Renal cortical epithelial cell (primary cell): ENCODE measurements around the gene ALDH1A1. TPM values are rescaled to one million over a fixed set of nuclear protein-coding genes. Genes with fewer than 3 reads are reported as not detected.

Source experiments
- DNase-seq: peaks from one replicate; pipeline ENCODE4 v3.0.0-alpha.2; 2011; ENCODE audit warnings: low read depth
- total RNA-seq: library from RNA; depleted of rRNA; stranded (reverse); fragments of >200 nt; gene quantifications from 2 replicates; pipeline ENCODE4 v1.2.3, GENCODE V29; 2014

Gene ALDH1A1
- total RNA-seq, 1 donor from 2014 or later = 164 TPM

- peak; percentile 38 for DNase-seq
Observed at GRCh38 chr9:72979405-72980100, 26.7 kb upstream of the ALDH1A1 start.

GRCh38 chr9:72978744-72979143 is 25.9 kb upstream of the ALDH1A1 start:
- peak; percentile 77 for DNase-seq

- peak; percentile 59 for DNase-seq
Observed at GRCh38 chr9:72977670-72978069, 24.8 kb upstream of the ALDH1A1 start.

GRCh38 chr9:72974501-72974900 is 21.6 kb upstream of the ALDH1A1 start:
- DNase-seq = no peak

- DNase-seq = no peak
Observed at GRCh38 chr9:72972636-72973035, 19.8 kb upstream of the ALDH1A1 start.

- DNase-seq = no peak
Observed at GRCh38 chr9:72971411-72971810, 18.6 kb upstream of the ALDH1A1 start.

GRCh38 chr9:72960446-72960845 is 7.6 kb upstream of the ALDH1A1 start:
- peak; percentile 91 for DNase-seq

- DNase-seq = no peak
Observed at GRCh38 chr9:72958485-72959281, 5.8 kb upstream of the ALDH1A1 start.

GRCh38 chr9:72955571-72955970 is 2.7 kb upstream of the ALDH1A1 start:
- no peak for DNase-seq

- no peak for DNase-seq
Observed at GRCh38 chr9:72955126-72955455, 2.2 kb upstream of the ALDH1A1 start.

GRCh38 chr9:72954431-72955125 is 1.7 kb upstream of the ALDH1A1 start:
- DNase-seq = no peak

- DNase-seq = no peak
Observed at GRCh38 chr9:72952381-72952690, 517 bp downstream of the ALDH1A1 start.

- DNase-seq = no peak
Observed at GRCh38 chr9:72951520-72952380, 1.1 kb downstream of the ALDH1A1 start.

- no peak for DNase-seq
Observed at GRCh38 chr9:72950875-72951442, 1.9 kb downstream of the ALDH1A1 start.

- DNase-seq = no peak
Observed at GRCh38 chr9:72949918-72950325, 2.9 kb downstream of the ALDH1A1 start.

GRCh38 chr9:72949244-72949582 is 3.6 kb downstream of the ALDH1A1 start:
- no peak for DNase-seq

- no peak for DNase-seq
Observed at GRCh38 chr9:72948575-72949243, 4.1 kb downstream of the ALDH1A1 start.

- peak; percentile 89 for DNase-seq
Observed at GRCh38 chr9:72947984-72948465, 4.8 kb downstream of the ALDH1A1 start.

GRCh38 chr9:72946821-72947220 is 6.0 kb downstream of the ALDH1A1 start:
- DNase-seq = no peak

GRCh38 chr9:72946318-72946717 is 6.5 kb downstream of the ALDH1A1 start:
- DNase-seq = no peak

- peak; percentile 51 for DNase-seq
Observed at GRCh38 chr9:72945391-72945790, 7.5 kb downstream of the ALDH1A1 start.
